ENCODE results near the gene FAT1.

FAT1 gene

DNA sequence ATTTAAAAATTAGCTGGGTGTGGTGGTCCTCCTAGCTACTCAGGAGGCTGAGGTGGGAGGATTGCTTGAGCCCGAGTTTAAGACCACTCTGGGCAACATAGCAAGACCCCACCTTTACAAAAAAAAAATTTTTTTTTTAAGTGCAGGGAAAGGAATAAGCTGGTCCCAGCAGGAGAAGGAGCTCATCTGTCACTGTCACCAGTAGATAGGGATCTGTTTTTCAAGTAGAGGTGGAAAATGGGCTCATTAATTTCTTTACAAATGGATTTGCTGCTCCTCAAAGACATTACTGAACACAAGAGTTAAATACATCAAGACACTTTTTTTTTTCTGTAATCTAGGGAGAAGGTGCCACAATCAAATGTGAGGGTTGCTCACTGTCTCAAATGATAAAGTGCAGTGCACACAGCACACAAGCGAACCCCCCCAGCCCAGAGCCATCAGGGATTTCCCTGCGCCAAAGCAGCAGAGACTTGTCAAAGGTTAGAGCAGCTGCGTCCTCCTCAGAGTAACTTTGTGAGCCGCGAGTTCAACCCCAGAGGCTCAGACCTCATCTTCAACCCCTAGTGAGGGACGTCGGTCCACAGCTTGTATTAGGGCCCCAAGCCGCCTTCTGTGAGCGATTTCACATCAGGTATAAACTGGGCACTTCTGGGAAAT, 154.0 kb downstream of the FAT1 start:
- no peak for TF ChIP-seq CREB1 (IDR thresholded peaks at IDR 0.05; ENCODE audit: low read depth)
- no peak for TF ChIP-seq YY1 (IDR thresholded peaks at IDR 0.05; ENCODE audit: low read depth)
- no peak for TF ChIP-seq EP300 (IDR thresholded peaks at IDR 0.05; ENCODE audit: borderline replicate concordance)
- no peak for TF ChIP-seq TCF12 (IDR thresholded peaks at IDR 0.05; ENCODE audit: low read depth)
- TF ChIP-seq CEBPB (IDR thresholded peaks at IDR 0.05), result no peak
- no peak for TF ChIP-seq NFIC (IDR thresholded peaks at IDR 0.05)
- TF ChIP-seq, protein P1, sequence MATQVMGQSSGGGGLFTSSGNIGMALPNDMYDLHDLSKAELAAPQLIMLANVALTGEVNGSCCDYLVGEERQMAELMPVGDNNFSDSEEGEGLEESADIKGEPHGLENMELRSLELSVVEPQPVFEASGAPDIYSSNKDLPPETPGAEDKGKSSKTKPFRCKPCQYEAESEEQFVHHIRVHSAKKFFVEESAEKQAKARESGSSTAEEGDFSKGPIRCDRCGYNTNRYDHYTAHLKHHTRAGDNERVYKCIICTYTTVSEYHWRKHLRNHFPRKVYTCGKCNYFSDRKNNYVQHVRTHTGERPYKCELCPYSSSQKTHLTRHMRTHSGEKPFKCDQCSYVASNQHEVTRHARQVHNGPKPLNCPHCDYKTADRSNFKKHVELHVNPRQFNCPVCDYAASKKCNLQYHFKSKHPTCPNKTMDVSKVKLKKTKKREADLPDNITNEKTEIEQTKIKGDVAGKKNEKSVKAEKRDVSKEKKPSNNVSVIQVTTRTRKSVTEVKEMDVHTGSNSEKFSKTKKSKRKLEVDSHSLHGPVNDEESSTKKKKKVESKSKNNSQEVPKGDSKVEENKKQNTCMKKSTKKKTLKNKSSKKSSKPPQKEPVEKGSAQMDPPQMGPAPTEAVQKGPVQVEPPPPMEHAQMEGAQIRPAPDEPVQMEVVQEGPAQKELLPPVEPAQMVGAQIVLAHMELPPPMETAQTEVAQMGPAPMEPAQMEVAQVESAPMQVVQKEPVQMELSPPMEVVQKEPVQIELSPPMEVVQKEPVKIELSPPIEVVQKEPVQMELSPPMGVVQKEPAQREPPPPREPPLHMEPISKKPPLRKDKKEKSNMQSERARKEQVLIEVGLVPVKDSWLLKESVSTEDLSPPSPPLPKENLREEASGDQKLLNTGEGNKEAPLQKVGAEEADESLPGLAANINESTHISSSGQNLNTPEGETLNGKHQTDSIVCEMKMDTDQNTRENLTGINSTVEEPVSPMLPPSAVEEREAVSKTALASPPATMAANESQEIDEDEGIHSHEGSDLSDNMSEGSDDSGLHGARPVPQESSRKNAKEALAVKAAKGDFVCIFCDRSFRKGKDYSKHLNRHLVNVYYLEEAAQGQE (IDR thresholded peaks at IDR 0.05; ENCODE audit: low read depth), result no peak
- TF ChIP-seq, protein P2, sequence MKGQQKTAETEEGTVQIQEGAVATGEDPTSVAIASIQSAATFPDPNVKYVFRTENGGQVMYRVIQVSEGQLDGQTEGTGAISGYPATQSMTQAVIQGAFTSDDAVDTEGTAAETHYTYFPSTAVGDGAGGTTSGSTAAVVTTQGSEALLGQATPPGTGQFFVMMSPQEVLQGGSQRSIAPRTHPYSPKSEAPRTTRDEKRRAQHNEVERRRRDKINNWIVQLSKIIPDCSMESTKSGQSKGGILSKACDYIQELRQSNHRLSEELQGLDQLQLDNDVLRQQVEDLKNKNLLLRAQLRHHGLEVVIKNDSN (IDR thresholded peaks at IDR 0.05), result no peak
- no peak for TF ChIP-seq MAX (IDR thresholded peaks at IDR 0.05)
- no peak for TF ChIP-seq TEAD4 (IDR thresholded peaks at IDR 0.05)
- no peak for TF ChIP-seq ZBTB7A (IDR thresholded peaks at IDR 0.05; ENCODE audit: low read depth)
- no peak for TF ChIP-seq FOXM1 (IDR thresholded peaks at IDR 0.05; ENCODE audit: borderline replicate concordance, low read depth)

DNA sequence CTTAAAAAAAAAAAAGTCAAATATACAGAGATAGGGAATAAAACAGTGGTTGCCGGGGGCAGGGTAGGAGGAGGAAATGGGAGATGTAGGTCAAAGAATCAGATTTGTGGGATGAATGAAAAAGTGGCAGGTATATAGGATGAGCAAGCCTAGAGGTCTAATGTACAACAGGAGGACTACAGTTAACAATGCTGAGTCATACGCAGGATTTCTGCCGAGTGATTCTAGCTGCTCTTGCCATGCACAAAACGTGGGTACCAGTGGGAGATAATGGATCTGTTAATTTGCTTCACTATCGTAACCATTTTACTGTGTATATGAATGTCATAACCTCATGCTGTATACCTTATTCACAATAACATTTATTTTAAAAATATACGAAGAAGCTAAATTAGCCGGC, 157.6 kb downstream of the FAT1 start:
- no peak for TF ChIP-seq FOXM1 (IDR thresholded peaks at IDR 0.05; ENCODE audit: borderline replicate concordance, low read depth)
- no peak for TF ChIP-seq CREB1 (IDR thresholded peaks at IDR 0.05; ENCODE audit: low read depth)
- no peak for TF ChIP-seq TEAD4 (IDR thresholded peaks at IDR 0.05)
- no peak for TF ChIP-seq YY1 (IDR thresholded peaks at IDR 0.05; ENCODE audit: low read depth)
- TF ChIP-seq TCF12 (IDR thresholded peaks at IDR 0.05; ENCODE audit: low read depth), result no peak
- no peak for TF ChIP-seq EP300 (IDR thresholded peaks at IDR 0.05; ENCODE audit: borderline replicate concordance)
- TF ChIP-seq EGR1 (IDR thresholded peaks at IDR 0.05), result no peak
- TF ChIP-seq NFIC (IDR thresholded peaks at IDR 0.05), result no peak
- TF ChIP-seq TAF1 (IDR thresholded peaks at IDR 0.05; ENCODE audit: low read depth), result no peak

- TF ChIP-seq CREB1 (IDR thresholded peaks at IDR 0.05; ENCODE audit: low read depth) (no peak), CEBPB (IDR thresholded peaks at IDR 0.05) (no peak), EGR1 (IDR thresholded peaks at IDR 0.05) (no peak), TEAD4 (IDR thresholded peaks at IDR 0.05) (no peak), TAF1 (IDR thresholded peaks at IDR 0.05; ENCODE audit: low read depth) (no peak)
- TF ChIP-seq, protein P1 (IDR thresholded peaks at IDR 0.05; ENCODE audit: low read depth), result no peak
These were observed 159.9 kb downstream of the FAT1 start for GRCh38 chr4:186563761-186564160.

GRCh38 chr4:186561748-186562147, 161.9 kb downstream of the FAT1 start:
- TF ChIP-seq TEAD4 (IDR thresholded peaks at IDR 0.05) (no peak), EGR1 (IDR thresholded peaks at IDR 0.05) (no peak), ZBTB7A (IDR thresholded peaks at IDR 0.05; ENCODE audit: low read depth) (no peak)
- TF ChIP-seq, protein P1 (IDR thresholded peaks at IDR 0.05; ENCODE audit: low read depth), result no peak

DNA sequence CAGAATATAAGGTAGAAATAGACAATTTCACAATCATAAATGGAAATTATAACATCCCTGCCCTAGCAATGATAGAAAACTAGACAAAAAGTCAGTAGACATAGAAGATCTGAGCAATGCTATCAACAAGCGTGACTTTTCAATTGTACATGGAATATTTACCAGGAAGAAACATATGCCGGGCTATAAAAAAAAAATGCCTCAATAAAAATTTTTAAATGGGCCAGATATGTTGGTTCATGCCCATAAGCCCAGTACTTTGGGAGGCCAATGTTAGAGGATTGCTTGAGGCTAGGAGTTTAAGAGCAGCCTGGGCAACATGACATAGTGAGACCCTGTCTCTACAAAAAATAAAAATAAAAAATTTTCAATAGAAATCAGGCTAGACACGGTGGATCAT, 163.0 kb downstream of the FAT1 start:
- no peak for TF ChIP-seq TEAD4 (IDR thresholded peaks at IDR 0.05)
- TF ChIP-seq TAF1 (IDR thresholded peaks at IDR 0.05; ENCODE audit: low read depth), result no peak
- no peak for TF ChIP-seq MAX (IDR thresholded peaks at IDR 0.05)
- no peak for TF ChIP-seq ZBTB7A (IDR thresholded peaks at IDR 0.05; ENCODE audit: low read depth)
- TF ChIP-seq, protein P2 (IDR thresholded peaks at IDR 0.05), result no peak
- TF ChIP-seq CREB1 (IDR thresholded peaks at IDR 0.05; ENCODE audit: low read depth), result no peak
- TF ChIP-seq TCF12 (IDR thresholded peaks at IDR 0.05; ENCODE audit: low read depth), result no peak
- no peak for TF ChIP-seq EGR1 (IDR thresholded peaks at IDR 0.05)
- no peak for TF ChIP-seq YY1 (IDR thresholded peaks at IDR 0.05; ENCODE audit: low read depth)
- no peak for TF ChIP-seq FOXM1 (IDR thresholded peaks at IDR 0.05; ENCODE audit: borderline replicate concordance, low read depth)
- TF ChIP-seq, protein P1 (IDR thresholded peaks at IDR 0.05; ENCODE audit: low read depth), result no peak
- no peak for TF ChIP-seq NFIC (IDR thresholded peaks at IDR 0.05)
- TF ChIP-seq CEBPB (IDR thresholded peaks at IDR 0.05), result no peak
- no peak for TF ChIP-seq EP300 (IDR thresholded peaks at IDR 0.05; ENCODE audit: borderline replicate concordance)
- TF ChIP-seq RAD21 (IDR thresholded peaks at IDR 0.05; ENCODE audit: low read depth), result no peak
